ENCODE results near the gene PLXNA2.

DNA sequence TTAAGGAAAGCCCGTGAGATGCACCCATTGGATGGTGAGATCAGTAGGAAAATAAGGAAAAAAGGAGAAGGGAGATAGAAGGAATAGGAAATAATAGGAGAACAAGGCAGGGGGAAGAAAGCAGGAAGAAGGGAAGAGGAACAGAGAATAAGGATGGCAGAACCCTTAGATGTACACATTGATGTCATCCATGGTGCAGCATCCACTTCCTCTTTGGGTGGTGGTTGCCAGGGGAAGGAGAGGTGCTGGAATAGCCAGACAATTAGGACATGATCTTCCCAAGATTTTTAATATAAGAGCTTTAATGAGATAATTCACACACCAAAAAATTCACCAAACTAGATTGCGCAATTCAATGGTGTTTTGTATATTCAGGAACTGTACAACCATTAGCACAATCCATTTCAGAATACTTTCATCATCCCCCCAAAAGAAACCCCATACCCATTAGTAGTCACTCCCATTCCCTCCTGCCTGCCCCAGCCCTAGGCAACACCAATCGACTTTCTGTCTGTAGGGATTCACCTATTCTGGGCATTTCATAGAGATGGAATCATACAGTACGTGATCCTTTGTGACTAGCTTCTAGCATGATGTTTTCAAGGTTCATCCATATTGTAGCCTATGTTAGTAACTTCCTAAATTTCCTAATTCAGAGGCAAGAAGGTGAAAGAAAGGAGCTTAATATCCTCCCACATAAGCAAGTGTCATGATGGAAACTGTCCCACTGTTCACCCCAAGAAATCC, 121.4 kb downstream of the PLXNA2 start:
- TF ChIP-seq POLR2A (IDR thresholded peaks at IDR 0.05; ENCODE audit: low read depth, low read length) (no peak), POLR2AphosphoS5 (IDR thresholded peaks at IDR 0.05; ENCODE audit: low read depth, low read length) (no peak), TAF1 (IDR thresholded peaks at IDR 0.05; ENCODE audit: borderline replicate concordance, low read depth, low read length) (no peak)

Data from GM12892 (cell line).